Activated T-helper 1 cell treated with anti-CD3 and anti-CD28 coated beads, Interleukin-12 subunit alpha, Interleukin-12 subunit beta, Interleukin-2, Interleukin-4 antibody, amounts not matched to agents 30 ng/mL and 10 ng/mL and 1 ng/mL, durations not matched to agents 14 hours and 24 hours and 36 hours (primary cell): ENCODE data around the gene UBXN2A. TPM values are rescaled to one million over a fixed set of nuclear protein-coding genes. Genes with fewer than 3 reads are reported as not detected.

ENCODE experiments used
- DNase-seq: peaks from one replicate; pipeline ENCODE4 v3.0.0; 2021; ENCODE audit warnings: low spot score
- H3K27ac Mint-ChIP-seq: one replicate; pipeline ENCODE4 v1.8.0; 2021; ENCODE audit warnings: mild to moderate bottlenecking, mixed read lengths
- H3K27me3 Mint-ChIP-seq: one replicate; pipeline ENCODE4 v1.8.0; 2022; ENCODE audit warnings: mild to moderate bottlenecking, moderate library complexity, mixed read lengths; ENCODE audit not compliant: insufficient read depth
- H3K36me3 Mint-ChIP-seq: one replicate; pipeline ENCODE4 v1.8.0; 2021; ENCODE audit warnings: low read depth, mixed read lengths
- H3K4me1 Mint-ChIP-seq: one replicate; pipeline ENCODE4 v1.8.0; 2021; ENCODE audit warnings: low read depth, mixed read lengths
- H3K4me3 Mint-ChIP-seq: one replicate; pipeline ENCODE4 v1.8.0; 2021; ENCODE audit warnings: mild to moderate bottlenecking, moderate library complexity, mixed read lengths
- H3K9me3 Mint-ChIP-seq: one replicate; pipeline ENCODE4 v1.8.0; 2021; ENCODE audit warnings: mixed read lengths
- intact Hi-C: fragments of 100-400 bp; cut with micrococcal nuclease; formaldehyde crosslinking; loops from one replicate; pipeline ENCODE4 v1.15.1; 2024
- total RNA-seq: library from RNA; stranded (reverse); gene quantifications from 2 replicates; pipeline ENCODE4 v1.2.3, GENCODE V29; 2022

Gene UBXN2A
- total RNA-seq, 1 donor from 2014 or later, result 13.0 TPM

DNA sequence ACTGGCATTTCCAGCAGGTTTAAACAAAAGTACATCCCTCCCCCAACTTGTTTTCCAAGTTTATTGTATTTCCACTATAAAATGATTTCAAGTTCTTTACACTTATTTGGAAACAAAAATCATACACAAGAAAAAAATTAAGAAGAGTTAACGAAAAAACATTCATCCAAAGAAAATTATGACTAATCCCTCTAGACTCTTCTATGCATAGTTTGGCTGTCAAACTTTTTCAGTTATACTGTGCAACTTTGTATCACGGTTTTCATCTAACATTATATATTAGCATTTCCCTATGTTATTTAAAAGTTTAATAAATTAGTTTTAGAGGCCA is 106.3 kb downstream of the UBXN2A start:
- H3K4me1 Mint-ChIP-seq, result peaks cover 24% of the 10 kb centered on the region
- intact Hi-C loops, result loop anchor here (2.0 kb wide), 2 partner anchors 38 to 76 kb away; partner anchors contain the start of genes FAM228B, PFN4 and TP53I3

DNA sequence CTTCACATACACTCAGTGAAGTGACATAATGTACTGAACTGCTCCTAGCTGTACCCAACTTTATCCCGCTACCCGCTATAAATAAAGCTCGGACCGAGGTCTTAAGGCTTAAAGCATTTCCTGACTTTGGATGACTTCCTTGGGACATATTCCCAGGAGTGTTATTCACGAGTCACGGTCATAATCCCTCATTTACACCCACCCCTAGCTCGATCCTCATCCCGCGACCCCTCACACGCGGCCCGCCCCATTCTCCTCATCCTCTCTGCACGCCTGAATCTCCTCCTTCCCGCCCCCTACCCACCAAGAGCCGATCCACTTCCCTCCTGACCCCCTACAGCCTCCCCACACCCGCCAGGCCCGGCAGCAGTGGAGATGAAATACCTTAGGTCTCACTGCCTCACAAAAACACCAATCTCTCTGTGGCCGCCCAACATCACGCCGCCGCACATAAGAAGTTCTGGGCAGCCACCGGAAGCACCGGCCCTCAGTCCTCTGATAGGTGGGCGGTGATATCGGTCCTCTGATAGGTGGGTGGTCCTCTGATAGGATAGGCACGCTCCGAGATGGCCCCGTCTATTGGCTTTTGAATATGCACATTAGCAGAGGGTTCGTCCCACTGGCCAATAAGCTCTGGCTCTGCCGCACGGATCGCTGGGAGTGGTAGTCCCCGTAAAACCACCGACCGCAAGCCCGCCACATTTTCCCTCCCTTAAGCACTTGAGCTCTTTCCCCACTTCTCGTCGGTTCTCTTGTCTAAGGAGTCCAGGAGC is 106.9 kb downstream of the UBXN2A start, which contains the start of gene WDCP:
WDCP (minus strand) TSS at position 462 of the 773 bp plus-strand sequence. CDS start 7,897 bp downstream, outside the sequence.
- no peaks in the 10 kb centered on the region for H3K9me3 Mint-ChIP-seq
- peak; percentile 92 for DNase-seq
- H3K4me1 Mint-ChIP-seq, result peaks cover 24% of the 10 kb centered on the region
- peaks cover 5% of the 10 kb centered on the region for H3K36me3 Mint-ChIP-seq
- H3K27me3 Mint-ChIP-seq, result no peaks in the 10 kb centered on the region
- intact Hi-C loops, result loop anchor here (1.0 to 2.0 kb wide), 6 partner anchors 29 to 873 kb away; partner anchors contain the start of genes ADCY3, ATAD2B, FAM228B and PFN4
- H3K27ac Mint-ChIP-seq, result peak within 1 kb of the TSS; percentile 86
- peak within 1 kb of the TSS; percentile 94 for H3K4me3 Mint-ChIP-seq

More for the DNA sequence above, 106.3 kb downstream of the UBXN2A start:
- DNase-seq, result no peak
- H3K9me3 Mint-ChIP-seq, result no peaks in the 10 kb centered on the region
- H3K27ac Mint-ChIP-seq, result no peak overlapping the region
- H3K36me3 Mint-ChIP-seq, result peaks cover 5% of the 10 kb centered on the region
- peak overlapping the region; percentile 94 for H3K4me3 Mint-ChIP-seq
- H3K27me3 Mint-ChIP-seq, result no peaks in the 10 kb centered on the region

DNA sequence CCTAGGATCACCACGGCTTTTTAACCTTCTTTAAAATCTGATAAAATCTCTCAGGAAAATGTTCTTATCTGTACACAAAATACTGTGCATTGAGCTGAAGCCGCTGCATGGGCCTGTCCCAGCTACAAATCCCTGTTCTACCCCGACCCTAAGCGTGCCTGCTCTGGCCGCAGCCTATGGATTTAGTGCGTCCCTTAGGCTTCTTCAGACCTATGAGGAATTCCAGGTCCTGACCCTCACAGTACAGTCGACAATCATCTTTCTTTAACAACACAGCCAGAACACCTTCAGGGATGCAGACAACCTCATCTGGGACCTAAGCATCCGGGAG is 107.4 kb downstream of the UBXN2A start:
- Mint-ChIP-seq H3K4me3 (peak overlapping the region; percentile 94), H3K27ac (peak overlapping the region; percentile 86), H3K36me3 (peaks cover 5% of the 10 kb centered on the region), H3K27me3 (no peaks in the 10 kb centered on the region), H3K4me1 (peaks cover 24% of the 10 kb centered on the region), H3K9me3 (no peaks in the 10 kb centered on the region)
- DNase-seq, result no peak
- intact Hi-C loops, result loop anchor here (1.0 to 2.0 kb wide), 6 partner anchors 29 to 873 kb away; partner anchors contain the start of genes ADCY3, ATAD2B, FAM228B and PFN4

DNA sequence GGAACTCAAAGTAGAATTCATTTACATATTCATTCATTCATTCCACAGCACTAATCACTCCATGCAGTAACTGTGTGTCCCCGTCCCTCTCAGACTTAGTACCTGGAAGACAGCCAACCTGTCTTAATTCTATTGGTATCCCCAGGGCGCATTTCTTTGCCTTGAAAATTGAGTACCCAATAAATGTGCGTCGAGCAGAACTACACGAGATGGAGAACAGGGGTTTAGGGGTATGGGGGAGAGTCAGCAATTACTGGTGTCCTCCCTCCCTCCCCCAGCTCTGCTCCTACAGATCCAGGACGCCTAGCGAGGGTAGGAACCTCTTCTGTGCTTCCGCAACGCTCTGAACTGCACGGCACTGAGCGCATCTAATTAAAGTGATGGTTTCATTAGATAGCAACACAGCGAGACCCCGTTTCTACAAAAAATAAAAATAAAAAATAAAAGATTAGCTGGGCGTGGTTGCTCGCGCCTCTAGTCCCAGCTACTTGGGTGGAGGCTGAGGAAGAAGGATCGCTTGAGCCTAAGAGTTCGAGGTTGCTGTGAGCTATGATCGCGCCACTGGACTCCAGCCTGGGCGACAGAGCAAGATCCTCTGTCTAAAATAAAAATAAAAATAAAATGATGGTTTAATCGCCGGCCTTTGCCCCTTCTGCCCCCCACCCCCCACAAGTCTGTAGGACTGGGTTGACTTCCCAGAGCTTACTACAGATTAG is 108.7 kb downstream of the UBXN2A start:
- no peak for DNase-seq
- Mint-ChIP-seq H3K9me3 (no peaks in the 10 kb centered on the region), H3K4me3 (peak overlapping the region; percentile 81), H3K27ac (no peak overlapping the region), H3K4me1 (peaks cover 24% of the 10 kb centered on the region), H3K36me3 (peaks cover 2% of the 10 kb centered on the region), H3K27me3 (no peaks in the 10 kb centered on the region)
- intact Hi-C loops, result no loop called here

DNA sequence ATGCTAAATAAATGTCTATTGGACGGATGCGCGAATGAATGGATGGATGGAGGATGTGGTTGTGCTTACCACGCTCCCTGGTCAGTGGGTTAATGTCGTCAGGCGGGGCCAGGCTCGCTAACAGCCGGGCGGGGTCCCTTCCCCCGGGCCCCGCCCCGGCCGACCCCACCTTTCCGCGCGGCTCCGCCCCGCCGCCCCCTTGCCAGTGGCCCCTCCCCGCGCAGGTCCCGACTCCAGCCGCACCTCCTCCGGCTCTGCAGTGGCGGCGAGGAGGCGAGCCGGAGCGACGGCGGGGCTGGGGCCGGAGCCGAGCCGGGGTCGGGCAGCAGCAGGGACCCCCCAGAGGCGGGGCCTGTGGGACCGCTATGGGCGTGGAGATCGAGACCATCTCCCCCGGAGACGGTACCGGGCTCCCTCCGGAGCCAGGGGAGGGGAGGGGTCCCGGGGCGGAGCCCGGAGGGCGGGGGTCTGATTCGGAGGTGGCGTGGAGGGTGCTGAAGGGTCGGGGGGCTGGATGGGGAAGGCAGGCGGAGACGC is 109.3 kb downstream of the UBXN2A start, which contains the start of gene FKBP1B:
FKBP1B (plus strand) TSS at position 257 of the 537 bp plus-strand sequence; CDS start at position 366, 109 bp downstream.
- intact Hi-C loops, result no loop called here
- peaks cover 4% of the 10 kb centered on the region for H3K27me3 Mint-ChIP-seq
- H3K4me3 Mint-ChIP-seq, result peak within 1 kb of the TSS; percentile 81
- peak; percentile 47 for DNase-seq
- peaks cover 24% of the 10 kb centered on the region for H3K4me1 Mint-ChIP-seq
- H3K36me3 Mint-ChIP-seq, result peaks cover 2% of the 10 kb centered on the region
- H3K9me3 Mint-ChIP-seq, result no peaks in the 10 kb centered on the region
- H3K27ac Mint-ChIP-seq, result no peak within 1 kb of the TSS

DNA sequence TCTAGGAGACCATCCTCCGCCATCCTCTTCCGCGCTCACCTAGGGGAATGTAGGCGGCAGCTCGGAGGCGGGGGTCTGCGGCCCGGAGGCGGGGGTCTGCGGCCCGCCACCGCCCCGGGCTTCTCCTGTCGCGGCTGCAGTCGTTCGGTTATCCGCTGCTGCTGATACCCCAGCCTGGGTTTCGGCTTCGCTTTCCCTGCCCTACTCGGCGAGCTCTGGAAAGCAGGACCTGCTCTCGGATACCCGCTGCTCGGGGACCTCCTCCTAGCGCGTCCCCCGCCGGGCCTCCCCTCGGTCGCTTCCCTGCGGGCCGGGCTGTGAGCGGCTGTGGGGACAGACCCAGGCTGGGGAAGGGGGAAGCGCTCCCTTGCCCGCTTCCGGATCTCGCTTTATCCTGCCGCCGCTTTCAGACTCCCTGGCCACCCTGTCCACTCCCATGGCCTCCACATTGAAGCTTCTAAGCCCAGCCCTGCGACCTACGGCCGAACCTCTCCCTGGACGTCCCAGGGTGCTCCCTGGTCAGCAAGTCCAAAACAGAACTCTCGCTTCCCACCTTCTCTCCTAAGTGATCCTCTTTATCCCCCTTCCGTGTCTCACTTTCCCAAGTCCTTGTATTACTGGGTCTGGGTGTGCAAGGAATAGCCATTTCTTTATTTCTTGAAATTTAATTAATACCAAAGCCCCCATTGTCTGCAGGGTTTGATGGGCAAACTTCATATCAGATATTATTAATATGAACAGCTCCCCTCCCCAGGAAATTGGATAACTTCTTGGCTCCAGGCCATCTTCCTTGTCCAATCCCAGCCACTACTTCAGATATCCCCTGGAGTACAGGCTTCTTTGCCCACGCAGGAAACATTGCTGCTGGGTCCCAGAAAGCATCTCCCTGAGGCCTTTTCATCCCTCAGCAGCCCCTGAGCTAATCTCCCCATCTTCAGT is 110.0 kb downstream of the UBXN2A start:
- Mint-ChIP-seq H3K4me1 (peaks cover 19% of the 10 kb centered on the region), H3K27me3 (peaks cover 4% of the 10 kb centered on the region), H3K36me3 (peaks cover 2% of the 10 kb centered on the region), H3K9me3 (no peaks in the 10 kb centered on the region), H3K4me3 (peak overlapping the region; percentile 81), H3K27ac (no peak overlapping the region)
- intact Hi-C loops, result no loop called here
- DNase-seq, result no peak

DNA sequence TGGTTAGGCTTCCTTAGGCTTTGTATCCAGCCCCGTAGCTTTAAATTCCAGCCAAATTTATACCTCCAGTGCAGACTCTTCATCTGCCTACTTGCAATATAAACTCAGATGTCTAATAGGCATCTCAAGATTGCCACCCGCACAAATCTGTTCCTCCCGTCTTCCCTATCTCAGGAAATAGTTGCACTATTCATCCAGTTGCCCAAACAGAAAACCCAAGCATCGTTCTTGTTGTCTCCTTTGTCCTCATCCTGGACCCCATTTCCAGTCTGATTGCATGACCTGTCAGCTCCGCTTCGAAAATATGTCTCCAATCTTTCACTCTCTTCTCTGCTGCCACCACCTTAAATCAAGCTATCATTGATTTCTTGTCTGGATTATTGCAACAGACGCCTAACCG is 111.6 kb downstream of the UBXN2A start:
- Mint-ChIP-seq H3K36me3 (peaks cover 2% of the 10 kb centered on the region), H3K9me3 (no peaks in the 10 kb centered on the region), H3K4me3 (no peak overlapping the region), H3K27ac (no peak overlapping the region), H3K27me3 (peaks cover 4% of the 10 kb centered on the region), H3K4me1 (peaks cover 10% of the 10 kb centered on the region)
- intact Hi-C loops, result no loop called here
- no peak for DNase-seq

DNA sequence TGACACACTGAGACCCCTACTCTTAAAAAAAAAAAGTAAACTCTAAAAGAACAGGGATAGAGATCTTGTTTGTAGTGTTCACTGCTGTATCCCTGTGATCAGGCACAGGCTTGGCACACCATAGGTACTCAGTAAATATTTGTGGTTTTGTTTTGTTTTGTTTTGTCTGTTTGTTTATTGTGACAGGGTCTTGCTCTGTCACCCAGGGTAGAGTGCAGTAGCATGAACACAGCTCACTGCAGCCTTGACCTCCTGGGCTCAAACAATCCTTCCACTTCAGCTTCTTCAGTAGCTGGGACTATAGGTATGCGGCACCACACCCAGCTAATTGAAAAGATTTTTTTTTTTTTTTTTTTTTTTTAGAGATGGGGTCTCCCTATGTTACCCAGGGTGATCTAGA is 112.7 kb downstream of the UBXN2A start:
- Mint-ChIP-seq H3K27me3 (peaks cover 4% of the 10 kb centered on the region), H3K4me3 (no peak overlapping the region), H3K9me3 (no peaks in the 10 kb centered on the region), H3K36me3 (no peaks in the 10 kb centered on the region), H3K27ac (no peak overlapping the region), H3K4me1 (peaks cover under 1% of the 10 kb centered on the region)
- intact Hi-C loops, result no loop called here
- DNase-seq, result no peak

Other genes with a start within 250 kb of the UBXN2A start
- 25.9 and 27.8 TPM in 2 replicates for gene ATAD2B, start 13.3 kb upstream of the UBXN2A start, total RNA-seq
- 0.12 TPM in 1 of 2 replicates, not detected in the other for gene MFSD2B, start 69.6 kb downstream of the UBXN2A start, total RNA-seq
- gene WDCP, start 106.9 kb downstream of the UBXN2A start, total RNA-seq, result 21.9 and 23.1 TPM in 2 replicates
- 0.47 and 0.71 TPM in 2 replicates for gene FKBP1B, start 109.3 kb downstream of the UBXN2A start, total RNA-seq
- gene SF3B6, start 135.9 kb downstream of the UBXN2A start, total RNA-seq, result 128 and 145 TPM in 2 replicates
- 0.70 and 0.96 TPM in 2 replicates for gene TP53I3, start 144.4 kb downstream of the UBXN2A start, total RNA-seq
- gene PFN4, start 182.9 kb downstream of the UBXN2A start, total RNA-seq, result not detected in 2 replicates
- gene FAM228B, start 183.0 kb downstream of the UBXN2A start, total RNA-seq, result 3.1 and 4.8 TPM in 2 replicates
- not detected in 2 replicates for gene FAM228A, start 234.6 kb downstream of the UBXN2A start, total RNA-seq